ENCODE results near the gene PASK.

DNA sequence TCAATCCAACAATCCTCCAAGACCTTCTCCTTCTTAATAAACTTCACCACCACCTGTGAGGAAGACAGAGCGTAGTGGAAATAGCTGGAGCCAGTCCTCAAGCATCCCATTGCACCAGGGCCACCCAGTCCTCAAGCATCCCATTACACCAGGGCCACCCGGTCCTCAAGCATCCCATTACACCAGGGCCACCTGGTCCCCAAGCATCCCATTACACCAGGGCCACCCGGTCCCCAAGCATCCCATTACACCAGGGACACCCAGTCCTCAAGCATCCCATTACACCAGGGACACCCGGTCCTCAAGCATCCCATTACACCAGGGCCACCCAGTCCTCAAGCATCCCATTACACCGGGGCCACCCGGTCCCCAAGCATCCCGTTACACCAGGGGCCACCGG is 33.9 kb downstream of the PASK start:
- TF ChIP-seq CTCF (IDR thresholded peaks at IDR 0.05 in 8 of 11, conservative IDR thresholded peaks at IDR 0.05 in 3 of 11) (no peak), POLR2AphosphoS5 (IDR thresholded peaks at IDR 0.05) (no peak), POLR2A (IDR thresholded peaks at IDR 0.05) (no peak)

Measured in spleen (tissue), 7 donors.